ENCODE results near the gene PLCXD3.

DNA sequence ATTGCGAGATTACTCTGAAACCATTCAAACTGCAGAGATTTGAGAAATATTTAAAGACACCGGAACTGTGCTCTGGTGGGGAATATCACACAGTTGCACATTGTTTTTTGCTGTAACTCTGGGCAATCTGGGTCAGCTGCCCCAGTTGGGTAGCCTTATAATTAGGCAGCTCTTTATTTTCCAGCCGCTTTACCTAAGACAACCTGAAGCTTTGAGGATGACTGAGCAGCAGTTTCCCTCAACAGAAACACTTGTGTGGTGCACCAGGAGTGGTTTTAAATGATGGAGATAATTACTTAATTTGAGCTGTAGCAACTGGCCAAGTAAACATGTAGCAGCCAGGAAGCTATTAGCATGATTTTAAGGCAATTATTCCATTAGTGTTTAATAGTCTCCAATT, 2.9 kb downstream of the PLCXD3 start:
- TF ChIP-seq, protein P1, sequence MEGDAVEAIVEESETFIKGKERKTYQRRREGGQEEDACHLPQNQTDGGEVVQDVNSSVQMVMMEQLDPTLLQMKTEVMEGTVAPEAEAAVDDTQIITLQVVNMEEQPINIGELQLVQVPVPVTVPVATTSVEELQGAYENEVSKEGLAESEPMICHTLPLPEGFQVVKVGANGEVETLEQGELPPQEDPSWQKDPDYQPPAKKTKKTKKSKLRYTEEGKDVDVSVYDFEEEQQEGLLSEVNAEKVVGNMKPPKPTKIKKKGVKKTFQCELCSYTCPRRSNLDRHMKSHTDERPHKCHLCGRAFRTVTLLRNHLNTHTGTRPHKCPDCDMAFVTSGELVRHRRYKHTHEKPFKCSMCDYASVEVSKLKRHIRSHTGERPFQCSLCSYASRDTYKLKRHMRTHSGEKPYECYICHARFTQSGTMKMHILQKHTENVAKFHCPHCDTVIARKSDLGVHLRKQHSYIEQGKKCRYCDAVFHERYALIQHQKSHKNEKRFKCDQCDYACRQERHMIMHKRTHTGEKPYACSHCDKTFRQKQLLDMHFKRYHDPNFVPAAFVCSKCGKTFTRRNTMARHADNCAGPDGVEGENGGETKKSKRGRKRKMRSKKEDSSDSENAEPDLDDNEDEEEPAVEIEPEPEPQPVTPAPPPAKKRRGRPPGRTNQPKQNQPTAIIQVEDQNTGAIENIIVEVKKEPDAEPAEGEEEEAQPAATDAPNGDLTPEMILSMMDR (conservative IDR thresholded peaks at IDR 0.05; ENCODE audit: low read depth, low read length) = no peak
- no peak for TF ChIP-seq RAD21 (IDR thresholded peaks at IDR 0.05; ENCODE audit: low read length)
- no peak for TF ChIP-seq POLR2A (IDR thresholded peaks at IDR 0.05; ENCODE audit: low read depth, low read length)
- TF ChIP-seq CHD1 (IDR thresholded peaks at IDR 0.05; ENCODE audit: low read depth, low read length) = no peak
- TF ChIP-seq MAZ (IDR thresholded peaks at IDR 0.05; ENCODE audit: borderline replicate concordance, low read depth, low read length) = no peak
- TF ChIP-seq, protein P2, sequence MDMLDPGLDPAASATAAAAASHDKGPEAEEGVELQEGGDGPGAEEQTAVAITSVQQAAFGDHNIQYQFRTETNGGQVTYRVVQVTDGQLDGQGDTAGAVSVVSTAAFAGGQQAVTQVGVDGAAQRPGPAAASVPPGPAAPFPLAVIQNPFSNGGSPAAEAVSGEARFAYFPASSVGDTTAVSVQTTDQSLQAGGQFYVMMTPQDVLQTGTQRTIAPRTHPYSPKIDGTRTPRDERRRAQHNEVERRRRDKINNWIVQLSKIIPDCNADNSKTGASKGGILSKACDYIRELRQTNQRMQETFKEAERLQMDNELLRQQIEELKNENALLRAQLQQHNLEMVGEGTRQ (IDR thresholded peaks at IDR 0.05; ENCODE audit: low read depth, low read length) = no peak
- no peak for TF ChIP-seq CEBPB (IDR thresholded peaks at IDR 0.05; ENCODE audit: low read depth, low read length)
- TF ChIP-seq SMC3 (IDR thresholded peaks at IDR 0.05; ENCODE audit: low read depth, low read length) = no peak
- no peak for TF ChIP-seq FOS (IDR thresholded peaks at IDR 0.05; ENCODE audit: low read depth, low read length)
- no peak for TF ChIP-seq MAFK (IDR thresholded peaks at IDR 0.05; ENCODE audit: low read depth, low read length)
- TF ChIP-seq MXI1 (IDR thresholded peaks at IDR 0.05; ENCODE audit: borderline replicate concordance, low read depth, low read length) = no peak
- TF ChIP-seq BHLHE40 (IDR thresholded peaks at IDR 0.05; ENCODE audit: low read depth, low read length) = no peak
- TF ChIP-seq RFX5 (IDR thresholded peaks at IDR 0.05; ENCODE audit: low read depth, low read length) = no peak

All from IMR-90 (cell line).